ENCODE data around the gene AGPS.

AGPS gene

DNA sequence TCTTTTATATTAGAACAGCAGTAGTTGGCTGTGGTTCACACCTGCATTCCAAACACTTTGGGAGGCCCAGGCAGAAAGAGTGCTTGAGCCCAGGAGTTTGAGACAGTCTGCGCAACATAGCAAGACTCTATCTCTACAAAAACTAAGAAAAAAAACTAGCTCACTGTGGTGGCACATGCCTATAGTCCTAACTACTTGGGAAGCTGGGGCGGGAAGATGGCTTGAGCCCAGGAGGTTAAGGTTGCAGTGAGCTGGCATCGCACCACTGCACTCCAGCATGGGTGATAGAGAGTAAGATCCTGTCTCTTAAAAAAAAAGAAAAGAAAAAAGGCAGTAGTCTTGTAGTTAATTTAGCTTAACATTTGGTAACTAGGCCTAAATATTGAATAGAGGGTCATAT, 136.6 kb downstream of the AGPS start:
- no peak overlapping the region for H3K4me2 ChIP-seq (ENCODE audit: low read length)
- H3K27ac ChIP-seq (ENCODE audit: low read length): no peak overlapping the region

DNA sequence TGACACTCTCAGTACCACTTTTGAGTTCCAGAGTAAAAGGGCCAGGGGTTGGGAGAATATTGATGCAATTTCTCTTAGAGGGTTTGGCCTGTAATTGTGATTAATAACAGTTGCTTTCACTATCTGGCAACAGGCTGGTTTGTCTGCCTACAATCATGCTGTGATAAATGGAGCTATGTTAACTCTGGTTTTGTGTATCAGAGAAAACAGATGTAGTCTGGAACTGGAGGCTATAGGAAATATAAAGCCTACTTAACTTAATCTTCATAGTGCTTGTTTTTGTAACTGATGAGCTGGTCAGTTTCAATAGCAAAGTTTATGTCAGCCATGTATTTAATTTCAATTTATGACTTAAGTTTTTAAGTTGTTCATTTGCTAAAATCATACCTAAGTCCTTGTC, 138.0 kb downstream of the AGPS start:
- H3K4me2 ChIP-seq (ENCODE audit: low read length): no peak overlapping the region
- H3K9ac ChIP-seq (ENCODE audit: low read length): no peak overlapping the region
- H3K4me1 ChIP-seq (ENCODE audit: low read length): no peaks in the 10 kb centered on the region
- no peaks in the 10 kb centered on the region for H3K36me3 ChIP-seq (replicated peaks; ENCODE audit: low read depth, low read length)
- H2AFZ ChIP-seq (ENCODE audit: low read depth, low read length): no peak overlapping the region
- no peaks in the 10 kb centered on the region for H4K20me1 ChIP-seq (ENCODE audit: insufficient read depth, low read length)
- no peak overlapping the region for H3K27ac ChIP-seq (ENCODE audit: low read length)
- H3K79me2 ChIP-seq (ENCODE audit: low read length): no peaks in the 10 kb centered on the region
- TF ChIP-seq CTCF (IDR thresholded peaks at IDR 0.05; ENCODE audit: low read depth, low read length): no peak
- no peak for TF ChIP-seq EZH2phosphoT487 (IDR thresholded peaks at IDR 0.05; ENCODE audit: low read depth)
- H3K9me3 ChIP-seq (ENCODE audit: insufficient read depth, low read length): no peaks in the 10 kb centered on the region
- no peaks in the 10 kb centered on the region for H3K27me3 ChIP-seq (ENCODE audit: low read depth, low read length)
- H3K4me3 ChIP-seq (ENCODE audit: low read length): no peak overlapping the region

More for the DNA sequence above, 136.6 kb downstream of the AGPS start:
- no peak overlapping the region for H3K4me3 ChIP-seq (ENCODE audit: low read length)
- no peaks in the 10 kb centered on the region for H3K27me3 ChIP-seq (ENCODE audit: low read depth, low read length)
- no peaks in the 10 kb centered on the region for H3K4me1 ChIP-seq (ENCODE audit: low read length)
- TF ChIP-seq EZH2phosphoT487 (IDR thresholded peaks at IDR 0.05; ENCODE audit: low read depth): no peak
- TF ChIP-seq CTCF (IDR thresholded peaks at IDR 0.05; ENCODE audit: low read depth, low read length): no peak
- H3K36me3 ChIP-seq (replicated peaks; ENCODE audit: low read depth, low read length): no peaks in the 10 kb centered on the region
- H4K20me1 ChIP-seq (ENCODE audit: insufficient read depth, low read length): no peaks in the 10 kb centered on the region
- no peak overlapping the region for H2AFZ ChIP-seq (ENCODE audit: low read depth, low read length)
- H3K79me2 ChIP-seq (ENCODE audit: low read length): no peaks in the 10 kb centered on the region
- H3K9me3 ChIP-seq (ENCODE audit: insufficient read depth, low read length): no peaks in the 10 kb centered on the region
- no peak overlapping the region for H3K9ac ChIP-seq (ENCODE audit: low read length)

GRCh38 chr2:177531706-177532105, 139.1 kb downstream of the AGPS start:
- Histone ChIP-seq H3K4me3 (ENCODE audit: low read length) (no peak overlapping the region), H3K9me3 (ENCODE audit: insufficient read depth, low read length) (no peaks in the 10 kb centered on the region), H2AFZ (ENCODE audit: low read depth, low read length) (no peak overlapping the region), H3K27ac (ENCODE audit: low read length) (no peak overlapping the region), H4K20me1 (ENCODE audit: insufficient read depth, low read length) (no peaks in the 10 kb centered on the region), H3K27me3 (ENCODE audit: low read depth, low read length) (no peaks in the 10 kb centered on the region), H3K79me2 (ENCODE audit: low read length) (no peaks in the 10 kb centered on the region), H3K9ac (ENCODE audit: low read length) (no peak overlapping the region), H3K4me1 (ENCODE audit: low read length) (peaks cover 4% of the 10 kb centered on the region), H3K4me2 (ENCODE audit: low read length) (no peak overlapping the region), H3K36me3 (replicated peaks; ENCODE audit: low read depth, low read length) (no peaks in the 10 kb centered on the region)
- TF ChIP-seq CTCF (IDR thresholded peaks at IDR 0.05; ENCODE audit: low read depth, low read length) (no peak), EZH2phosphoT487 (IDR thresholded peaks at IDR 0.05; ENCODE audit: low read depth) (no peak)

DNA sequence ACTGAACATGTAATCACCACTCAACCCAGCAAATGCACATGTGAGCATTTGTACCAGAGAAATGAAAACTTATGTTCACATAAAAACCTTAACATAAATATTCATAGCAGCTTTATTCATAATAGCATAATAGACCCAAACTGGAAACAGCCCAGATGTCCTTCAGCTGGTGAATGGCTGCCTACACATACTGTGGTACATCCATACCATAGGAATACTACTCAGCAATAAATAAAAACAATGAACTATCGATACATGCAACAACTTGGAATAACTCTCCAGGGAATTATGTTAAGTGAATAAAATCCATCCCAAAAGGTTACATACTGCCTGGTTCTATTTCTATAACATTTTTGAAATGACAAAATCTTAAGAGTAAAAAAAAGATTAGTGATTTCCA, 140.0 kb downstream of the AGPS start:
- no peaks in the 10 kb centered on the region for H3K36me3 ChIP-seq (replicated peaks; ENCODE audit: low read depth, low read length)

More for the DNA sequence above, 140.0 kb downstream of the AGPS start:
- Histone ChIP-seq H3K9me3 (ENCODE audit: insufficient read depth, low read length) (no peaks in the 10 kb centered on the region), H3K9ac (ENCODE audit: low read length) (no peak overlapping the region), H3K27me3 (ENCODE audit: low read depth, low read length) (no peaks in the 10 kb centered on the region), H3K4me2 (ENCODE audit: low read length) (no peak overlapping the region), H3K27ac (ENCODE audit: low read length) (no peak overlapping the region), H3K79me2 (ENCODE audit: low read length) (no peaks in the 10 kb centered on the region), H3K4me1 (ENCODE audit: low read length) (peaks cover 13% of the 10 kb centered on the region), H4K20me1 (ENCODE audit: insufficient read depth, low read length) (no peaks in the 10 kb centered on the region), H3K4me3 (ENCODE audit: low read length) (no peak overlapping the region), H2AFZ (ENCODE audit: low read depth, low read length) (no peak overlapping the region)
- TF ChIP-seq EZH2phosphoT487 (IDR thresholded peaks at IDR 0.05; ENCODE audit: low read depth) (no peak), CTCF (IDR thresholded peaks at IDR 0.05; ENCODE audit: low read depth, low read length) (no peak)

Measured in OCI-LY3 (cell line).